Nephron progenitor cell (in vitro differentiated cells): ENCODE measurements around the gene KRTAP10-4.

ENCODE experiments used
- DNase-seq: peaks from one replicate; pipeline ENCODE4 v3.0.0; 2021
- H3K27ac Mint-ChIP-seq: 2 replicates; pipeline ENCODE4 v1.8.0; 2021; ENCODE audit warnings: mild to moderate bottlenecking, moderate library complexity, mixed read lengths
- H3K27me3 Mint-ChIP-seq: 2 replicates; pipeline ENCODE4 v1.8.0; 2021; ENCODE audit warnings: mild to moderate bottlenecking, low read depth, mixed read lengths; ENCODE audit not compliant: poor library complexity
- H3K36me3 Mint-ChIP-seq: 2 replicates; pipeline ENCODE4 v1.8.0; 2021; ENCODE audit warnings: low read depth, mixed read lengths
- H3K4me1 Mint-ChIP-seq: 2 replicates; pipeline ENCODE4 v1.8.0; 2021; ENCODE audit warnings: mixed read lengths
- H3K4me3 Mint-ChIP-seq: 2 replicates; pipeline ENCODE4 v1.8.0; 2021; ENCODE audit warnings: mild to moderate bottlenecking, moderate library complexity, mixed read lengths
- H3K9me3 Mint-ChIP-seq: 2 replicates; pipeline ENCODE4 v1.8.0; 2021; ENCODE audit warnings: mild to moderate bottlenecking, moderate library complexity, mixed read lengths
- CTCF ChIP-seq: fragments of 200-600 bp; sonication (generic); IDR thresholded peaks from 2 replicates; pipeline ENCODE4 v1.5.0; 2021; ENCODE audit warnings: antibody characterized with exemption

Gene KRTAP10-4

GRCh38 chr21:44612029-44612486 lies 38.5 kb downstream of the KRTAP10-4 start, which contains the start of gene KRTAP10-8:
TSS of gene KRTAP10-8 (plus strand) at chr21:44612079. CDS start at chr21:44612101, 22 bp downstream.
- H3K4me1 Mint-ChIP-seq: peaks cover 26% of the 10 kb centered on the region
- H3K9me3 Mint-ChIP-seq: peaks cover 42% of the 10 kb centered on the region
- H3K27ac Mint-ChIP-seq: no peak within 1 kb of the TSS
- H3K27me3 Mint-ChIP-seq: peaks cover 9% of the 10 kb centered on the region
- H3K4me3 Mint-ChIP-seq: no peak within 1 kb of the TSS
- no peak for DNase-seq
- H3K36me3 Mint-ChIP-seq: peaks cover 13% of the 10 kb centered on the region
- TF ChIP-seq CTCF: no peak

GRCh38 chr21:44612669-44613229 lies 39.2 kb downstream of the KRTAP10-4 start:
- TF ChIP-seq CTCF: no peak
- Mint-ChIP-seq H3K9me3 (peaks cover 42% of the 10 kb centered on the region), H3K27ac (no peak overlapping the region), H3K27me3 (peaks cover 9% of the 10 kb centered on the region), H3K4me1 (peaks cover 28% of the 10 kb centered on the region), H3K36me3 (peaks cover 13% of the 10 kb centered on the region), H3K4me3 (no peak overlapping the region)
- DNase-seq: no peak

- H3K4me1 Mint-ChIP-seq: peaks cover 28% of the 10 kb centered on the region
- peaks cover 9% of the 10 kb centered on the region for H3K27me3 Mint-ChIP-seq
- no peak for DNase-seq
- H3K9me3 Mint-ChIP-seq: peaks cover 43% of the 10 kb centered on the region
- no peak overlapping the region for H3K27ac Mint-ChIP-seq
- no peak for TF ChIP-seq CTCF
- H3K4me3 Mint-ChIP-seq: no peak overlapping the region
- H3K36me3 Mint-ChIP-seq: peaks cover 13% of the 10 kb centered on the region
These were observed 40.0 kb downstream of the KRTAP10-4 start for GRCh38 chr21:44613386-44614155.

DNA sequence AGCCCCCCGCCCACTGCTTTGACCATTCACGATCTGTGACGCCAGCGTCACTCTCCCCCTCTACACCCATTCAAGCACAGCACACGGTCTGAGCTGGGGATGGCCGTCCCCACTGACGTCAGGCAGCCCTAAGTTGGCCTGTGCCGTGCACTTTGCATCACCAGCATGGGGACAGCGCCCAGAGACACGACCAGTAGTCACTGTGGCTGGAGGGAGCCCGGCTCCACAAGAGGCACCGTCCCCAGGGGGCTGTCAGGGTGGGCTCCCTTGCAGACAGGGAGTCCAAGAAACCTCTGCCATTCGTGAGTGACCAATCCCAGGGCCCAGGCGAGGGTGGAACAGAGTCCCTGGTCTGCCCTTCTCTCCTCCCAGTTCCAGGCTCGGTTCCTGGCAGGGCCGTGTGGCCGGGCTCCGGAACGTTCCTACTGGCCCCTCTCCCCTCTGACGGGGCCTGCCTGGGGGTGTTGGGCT lies 40.7 kb downstream of the KRTAP10-4 start:
- no peak for TF ChIP-seq CTCF
- H3K9me3 Mint-ChIP-seq: peaks cover 43% of the 10 kb centered on the region
- H3K27me3 Mint-ChIP-seq: peaks cover 9% of the 10 kb centered on the region
- H3K36me3 Mint-ChIP-seq: peaks cover 9% of the 10 kb centered on the region
- H3K27ac Mint-ChIP-seq: peak overlapping the region; percentile 93
- peaks cover 28% of the 10 kb centered on the region for H3K4me1 Mint-ChIP-seq
- DNase-seq: no peak
- no peak overlapping the region for H3K4me3 Mint-ChIP-seq

DNA sequence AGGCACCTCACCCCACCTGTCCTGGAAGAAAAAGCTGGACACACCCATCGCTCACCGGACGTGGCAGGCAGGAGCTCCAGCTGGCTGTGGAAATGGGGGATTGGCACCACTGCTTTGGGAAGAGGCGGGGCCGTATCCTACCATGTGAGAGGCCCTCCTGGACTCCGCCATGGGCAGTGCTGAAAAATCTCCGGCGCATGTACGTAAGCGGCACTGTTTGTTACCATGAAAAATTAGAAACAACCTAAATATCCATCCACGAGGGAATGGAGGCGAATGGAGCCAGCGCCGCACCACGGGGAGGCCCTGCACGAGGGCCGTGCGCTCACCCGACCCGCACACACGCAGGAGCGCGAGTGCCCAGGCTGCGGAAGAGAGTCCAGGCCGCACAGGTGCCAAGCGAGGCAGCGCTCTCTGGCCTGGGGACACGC lies 41.4 kb downstream of the KRTAP10-4 start:
- Mint-ChIP-seq H3K4me3 (no peak overlapping the region), H3K27ac (no peak overlapping the region), H3K4me1 (peaks cover 28% of the 10 kb centered on the region), H3K27me3 (peaks cover 7% of the 10 kb centered on the region), H3K36me3 (peaks cover under 1% of the 10 kb centered on the region), H3K9me3 (peaks cover 43% of the 10 kb centered on the region)
- no peak for DNase-seq
- TF ChIP-seq CTCF: no peak
